Fibroblast of skin of left biceps (primary cell): ENCODE measurements around the gene PDGFRA.
"Not testable (repeated sequence)": the region's sequence is repeated elsewhere in the genome, so short reads cannot be mapped to it uniquely, and the experiment has no call there.

Source experiments
- DNase-seq, 2 experiments: peaks; one replicate each; pipeline ENCODE4 v3.0.0-alpha.2; 2013; ENCODE audit warnings: low read depth in 2 of 2

PDGFRA gene

DNA sequence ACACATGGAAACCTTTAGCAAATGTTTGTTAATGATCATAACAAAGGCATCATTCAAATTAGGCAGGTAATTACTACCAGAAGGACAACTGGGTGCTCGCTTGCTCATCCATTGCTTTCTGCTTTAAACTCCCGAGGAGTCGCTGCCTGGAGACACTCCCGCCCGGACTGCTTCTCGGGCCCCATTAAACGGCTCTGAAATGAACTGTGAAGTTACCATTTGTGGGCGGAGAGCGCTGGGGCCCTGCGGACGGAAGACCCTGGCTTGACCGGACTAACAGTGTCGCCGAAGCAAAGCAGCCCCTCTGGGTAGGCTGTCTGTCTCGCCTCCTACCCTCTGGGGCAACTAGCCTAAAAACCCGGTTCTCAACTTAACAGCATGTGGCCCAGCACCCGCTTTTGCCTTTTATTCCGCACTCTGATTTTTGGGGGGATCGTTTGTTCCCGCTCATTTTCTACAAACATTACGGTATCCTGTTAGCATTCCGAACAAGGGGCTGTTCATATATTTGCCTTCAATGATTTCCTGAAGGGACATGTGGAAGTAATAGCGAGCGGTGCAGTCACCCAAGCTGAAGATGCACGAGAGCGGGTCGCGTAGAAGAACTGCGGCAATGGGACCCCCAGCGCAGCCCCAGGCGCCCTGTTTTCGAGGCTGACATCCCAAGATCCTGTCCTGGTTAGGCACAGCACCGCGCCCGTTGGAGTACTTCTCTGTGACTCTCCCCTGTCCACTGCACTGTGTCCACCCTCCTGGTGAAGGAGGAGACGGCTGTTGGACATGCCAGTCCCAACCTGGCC, 1.6 kb upstream of the PDGFRA start:
- DNase-seq = peak; percentile 78

DNA sequence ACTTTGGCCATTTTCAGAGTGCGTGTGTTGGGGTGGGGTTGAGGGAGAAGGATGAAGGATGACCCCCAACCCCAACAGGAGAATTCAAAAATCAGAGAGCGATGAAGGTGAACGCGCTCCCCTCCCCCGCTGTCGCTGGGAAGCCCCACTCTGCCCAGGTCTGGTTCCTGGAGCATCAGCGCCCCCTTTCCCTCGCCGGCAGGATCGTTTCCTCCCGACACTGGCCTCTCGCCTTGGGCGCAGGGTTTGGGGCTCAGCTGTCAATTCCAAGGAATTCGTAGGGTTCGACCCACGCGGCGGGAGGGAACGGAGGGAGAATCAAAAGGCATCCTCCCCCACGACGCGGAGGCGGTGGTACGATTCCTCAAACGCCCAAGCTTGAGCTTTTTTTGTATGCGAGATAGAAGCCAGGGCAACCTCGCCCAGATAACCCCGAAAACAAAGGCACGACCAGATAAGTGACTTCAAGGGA, 1.0 kb upstream of the PDGFRA start:
- DNase-seq = peak; percentile 72 to 76

DNA sequence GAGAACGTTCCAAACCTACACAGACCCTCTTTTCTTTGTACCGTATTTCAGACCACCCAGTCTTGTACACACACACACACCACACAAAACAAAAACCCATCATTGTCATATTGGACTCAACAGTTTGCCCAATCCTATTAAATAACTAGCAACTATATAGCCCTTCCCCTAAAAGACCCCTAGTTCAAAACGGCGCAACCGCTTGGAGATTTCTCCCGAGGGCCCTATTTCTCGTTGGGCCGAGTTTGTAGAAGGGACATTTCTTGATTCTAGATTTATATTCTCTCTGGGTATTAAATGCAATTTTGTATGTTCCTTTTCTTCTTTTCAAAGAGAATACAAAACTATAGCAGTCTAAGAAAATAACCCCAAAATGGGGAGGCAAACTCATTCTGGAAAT, 547 bp upstream of the PDGFRA start:
- DNase-seq = no peak

DNA sequence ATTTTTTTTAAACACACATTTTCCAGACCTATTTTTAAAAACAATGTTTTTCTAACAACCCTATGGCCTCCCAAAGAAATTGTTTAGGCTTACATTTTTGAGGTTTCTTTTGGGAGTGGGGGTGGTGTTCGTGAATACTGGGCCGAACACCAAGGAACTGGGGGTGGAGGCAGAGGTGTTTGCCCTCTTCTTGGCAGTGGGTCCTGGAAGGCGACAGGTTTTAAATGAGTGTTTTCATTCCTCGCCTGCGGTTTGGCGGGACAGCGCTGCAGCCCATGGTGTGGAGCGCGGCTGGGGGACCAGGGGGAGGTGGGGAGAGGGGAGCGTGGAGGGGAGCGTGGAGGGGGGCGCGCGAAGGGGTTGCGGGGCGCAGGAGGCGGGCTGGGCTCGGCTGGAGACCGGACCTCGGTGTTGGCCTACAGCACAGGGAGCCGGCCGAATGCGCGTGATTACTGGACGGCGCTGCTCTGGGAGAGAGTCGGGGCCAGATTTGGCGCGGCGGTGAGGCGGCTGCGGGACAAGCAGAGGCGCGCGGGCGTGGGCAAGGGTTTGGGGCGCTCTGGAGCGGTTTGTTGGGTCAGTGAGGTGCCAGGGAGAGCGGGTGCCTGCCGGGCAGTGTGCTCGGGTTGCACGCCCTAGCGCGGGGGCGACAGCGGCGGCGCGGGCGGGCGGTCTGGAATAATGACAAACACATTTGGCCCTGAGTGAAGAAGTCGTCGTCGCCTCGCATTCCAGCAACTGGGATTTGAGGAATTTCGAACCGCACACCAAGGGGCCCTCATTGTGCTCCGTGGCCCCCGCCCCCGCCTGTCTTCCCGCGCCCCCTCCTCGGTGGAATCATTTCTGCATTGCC, 764 bp downstream of the PDGFRA start:
- no peak for DNase-seq

DNA sequence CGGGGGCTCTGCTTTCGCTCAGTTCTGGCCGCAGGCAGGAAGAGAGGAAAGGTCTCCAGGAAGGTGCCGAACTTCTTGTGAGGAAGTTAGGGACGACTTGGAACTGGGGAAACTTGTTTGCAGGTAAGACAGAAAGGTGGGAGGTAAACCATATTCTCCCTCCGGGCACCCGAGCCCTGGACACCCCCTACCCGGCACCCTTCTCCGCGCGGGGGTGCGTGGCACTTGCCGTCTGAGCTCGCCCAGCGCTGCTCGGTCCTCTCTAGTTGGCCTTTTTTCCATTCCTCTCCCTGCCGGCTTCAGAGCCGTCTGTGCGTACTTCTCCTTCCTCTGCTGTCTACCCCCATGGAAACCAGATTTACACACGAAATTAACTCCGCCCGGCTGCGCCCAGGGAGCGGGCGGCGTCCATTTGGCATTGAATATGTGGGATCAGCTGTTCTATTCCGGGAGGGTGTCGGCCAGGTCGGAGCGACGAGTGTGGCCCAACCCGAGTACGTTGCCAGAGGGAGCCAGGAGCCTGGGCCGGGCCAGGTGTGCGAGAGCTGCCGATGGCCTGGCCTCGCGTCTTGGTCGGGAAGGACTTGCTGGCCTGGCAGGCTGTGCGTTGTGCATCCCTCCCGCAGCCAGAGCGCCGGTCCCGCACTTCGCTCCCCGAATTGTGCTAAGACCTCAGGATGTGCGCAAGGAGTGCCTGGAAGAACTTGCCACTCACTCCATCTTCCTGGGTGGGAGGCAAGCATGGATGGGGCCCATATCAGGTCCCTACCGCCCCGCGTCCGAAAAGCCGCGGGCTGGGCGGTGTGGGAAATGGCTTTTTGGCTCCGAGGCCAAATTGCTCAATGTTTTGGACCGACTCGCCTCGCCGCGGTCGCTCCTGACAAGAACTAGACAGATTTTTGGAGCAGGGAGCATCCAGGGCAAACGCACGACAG, 1.7 kb downstream of the PDGFRA start:
- no peak for DNase-seq

DNA sequence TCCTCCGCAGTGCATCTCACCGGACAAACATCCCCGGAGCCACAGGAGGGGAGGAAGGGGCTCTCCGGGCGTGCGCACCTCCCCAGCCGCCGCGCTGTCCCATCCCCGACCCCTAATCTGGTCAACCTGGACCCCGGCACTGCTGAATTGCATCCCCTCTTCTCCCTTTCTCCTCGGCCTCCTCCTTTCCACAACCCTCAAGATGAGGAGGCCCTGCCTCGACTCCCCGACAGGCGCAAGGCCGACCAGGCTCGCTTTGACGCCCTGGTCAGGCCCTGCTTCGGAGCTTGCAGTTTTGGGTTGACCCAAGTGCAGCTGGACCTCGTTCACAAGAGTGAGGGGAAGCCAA, 2.3 kb downstream of the PDGFRA start:
- no peak for DNase-seq

DNA sequence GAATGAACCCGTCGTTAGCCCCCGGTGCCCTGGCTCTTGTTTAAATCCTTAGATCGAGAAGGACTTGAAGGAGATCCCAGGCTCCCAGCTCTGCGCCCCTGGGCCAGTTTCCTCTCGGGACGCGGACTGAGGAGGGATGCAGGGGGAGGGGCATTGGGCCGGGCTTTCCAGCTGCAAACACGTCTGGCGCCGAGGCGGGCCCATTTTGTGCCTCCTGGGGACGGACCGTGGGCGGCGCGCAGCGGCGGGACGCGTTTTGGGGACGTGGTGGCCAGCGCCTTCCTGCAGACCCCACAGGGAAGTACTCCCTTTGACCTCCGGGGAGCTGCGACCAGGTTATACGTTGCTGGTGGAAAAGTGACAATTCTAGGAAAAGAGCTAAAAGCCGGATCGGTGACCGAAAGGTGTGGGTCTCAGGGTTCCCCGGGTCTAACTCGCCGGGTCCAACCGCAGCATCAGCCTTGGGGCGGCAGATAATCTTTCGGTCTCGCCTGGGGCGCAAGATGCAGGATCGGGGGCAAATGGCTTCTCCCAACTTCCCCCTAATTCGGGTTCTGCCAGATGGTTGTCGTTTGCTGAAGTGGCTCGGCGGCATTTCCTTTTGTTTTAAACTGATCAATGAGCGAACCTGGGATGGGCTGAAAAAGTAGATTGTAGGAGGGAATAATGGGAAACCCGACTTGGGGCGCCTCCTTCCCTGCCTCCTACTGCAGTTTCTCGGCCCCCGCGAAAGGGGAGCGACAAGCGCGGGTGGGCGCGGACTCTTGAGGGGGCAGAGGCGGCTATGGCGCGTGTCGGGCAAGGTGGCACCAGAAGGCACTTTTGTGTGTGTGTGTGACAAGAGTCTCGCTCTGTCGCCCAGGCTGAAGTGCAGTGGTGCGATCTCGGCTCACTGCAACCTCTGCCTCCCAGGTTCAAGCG, 2.9 kb downstream of the PDGFRA start:
- DNase-seq = no peak

DNA sequence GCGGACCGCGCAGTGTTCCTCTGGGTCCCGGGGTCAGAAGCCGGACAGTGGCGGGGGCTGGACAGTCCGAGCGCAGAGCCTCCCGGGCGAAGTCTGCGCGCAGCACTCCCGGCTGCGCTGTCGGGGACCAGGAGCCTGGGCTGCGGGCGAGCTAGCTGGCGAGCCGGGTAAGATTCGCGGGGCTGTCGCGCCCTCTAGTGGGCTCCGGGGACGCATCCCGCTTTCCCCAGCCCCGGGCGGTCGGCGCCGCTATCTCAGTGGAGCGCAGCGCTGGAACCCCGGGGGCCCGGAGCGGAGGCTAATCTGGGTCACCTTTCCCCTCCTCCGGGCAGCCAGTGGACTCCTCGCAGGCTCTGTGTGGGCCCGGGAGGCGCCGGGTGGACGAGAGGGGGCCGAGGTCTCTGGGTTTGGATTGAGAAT, 4.2 kb downstream of the PDGFRA start:
- no peak for DNase-seq

DNA sequence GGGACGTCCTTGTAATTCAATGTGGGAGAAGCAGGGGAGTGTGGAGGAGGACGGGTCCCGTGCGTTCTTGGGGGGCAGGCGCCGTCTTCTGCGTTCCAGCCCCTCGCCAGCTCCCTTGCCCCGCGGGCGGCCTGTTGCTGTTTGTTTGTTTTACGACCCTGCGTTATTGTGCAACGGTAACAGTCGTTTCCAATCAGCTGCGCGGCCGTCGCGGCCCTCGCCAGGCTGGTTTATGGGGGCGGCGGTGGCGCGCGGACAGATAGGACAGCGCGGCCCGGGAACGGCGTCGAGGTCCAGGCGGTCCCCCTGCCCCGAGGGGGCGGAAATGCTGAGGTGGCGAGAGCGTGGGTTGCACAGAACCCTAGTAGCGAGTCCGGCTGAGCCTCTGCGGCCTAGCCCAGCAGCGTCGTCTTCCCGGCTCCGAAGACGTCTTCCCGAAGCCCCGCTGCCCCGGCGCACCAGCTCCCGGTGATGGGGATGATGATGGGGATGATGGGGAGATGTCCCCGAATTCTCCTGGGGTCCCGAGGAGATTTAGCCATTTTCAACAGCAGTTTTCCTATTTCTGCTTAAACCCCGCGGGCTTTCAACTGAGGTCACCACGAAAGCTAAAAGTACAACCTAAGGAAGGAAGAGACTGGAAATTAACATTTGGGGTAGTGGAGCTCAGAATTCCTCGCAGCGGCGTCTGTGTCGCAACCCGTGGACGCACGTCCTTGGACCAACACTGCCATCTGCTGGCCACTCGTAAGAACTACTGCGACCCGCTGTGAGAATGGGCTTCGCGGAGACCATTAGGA, 4.8 kb downstream of the PDGFRA start:
- DNase-seq = no peak

DNA sequence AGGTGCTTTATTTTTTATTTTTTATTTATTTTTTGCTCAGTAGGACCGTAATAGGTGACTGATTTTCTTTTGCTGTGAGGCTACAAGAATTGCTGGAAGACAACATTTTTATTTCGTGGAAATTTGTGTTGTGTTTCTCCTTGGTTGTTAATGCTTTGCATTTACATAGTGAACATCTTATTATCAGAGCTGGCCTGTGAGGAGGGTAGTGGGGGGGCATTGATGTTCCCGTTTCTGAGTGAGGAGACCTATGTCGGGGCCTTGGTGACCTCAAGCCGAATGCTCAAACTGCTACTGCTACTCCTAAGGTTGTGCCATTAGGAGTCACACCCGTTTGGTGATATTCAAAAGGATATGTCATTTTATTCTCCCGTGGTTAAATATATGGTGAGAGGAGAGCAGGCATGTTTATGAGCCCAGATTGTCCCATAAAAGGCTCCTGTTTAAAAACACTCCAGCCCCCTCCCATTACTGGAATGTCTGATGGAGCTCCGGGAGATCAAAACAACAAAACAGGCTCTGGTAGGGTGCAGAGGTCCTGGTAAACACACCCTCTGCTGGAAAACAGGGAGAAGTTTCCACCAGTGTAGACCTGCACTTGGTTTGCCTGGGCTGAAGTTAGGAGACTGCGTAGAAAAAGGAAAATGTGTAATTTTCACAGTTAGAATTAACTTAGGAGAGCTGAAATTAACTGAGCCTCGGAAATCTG, 5.6 kb downstream of the PDGFRA start:
- no peak for DNase-seq

DNA sequence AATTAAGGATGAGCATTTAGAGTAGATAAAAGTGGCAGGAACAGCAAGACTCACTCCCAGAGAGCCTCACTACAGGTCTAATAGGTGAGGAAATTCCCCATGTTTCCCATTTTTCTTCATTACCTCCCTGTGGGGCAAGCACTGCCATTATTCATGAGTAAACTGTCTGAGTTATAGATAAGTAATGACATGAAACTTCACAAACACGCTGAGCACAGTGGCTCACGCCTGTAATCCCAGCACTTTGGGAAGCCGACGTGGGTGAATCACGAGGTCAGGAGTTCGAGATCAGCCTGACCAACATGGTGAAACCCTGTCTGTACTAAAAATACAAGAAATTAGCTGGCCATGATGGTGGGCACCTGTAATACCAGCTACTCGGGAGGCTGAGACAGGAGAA, 7.2 kb downstream of the PDGFRA start:
- not testable (repeated sequence) for DNase-seq

DNA sequence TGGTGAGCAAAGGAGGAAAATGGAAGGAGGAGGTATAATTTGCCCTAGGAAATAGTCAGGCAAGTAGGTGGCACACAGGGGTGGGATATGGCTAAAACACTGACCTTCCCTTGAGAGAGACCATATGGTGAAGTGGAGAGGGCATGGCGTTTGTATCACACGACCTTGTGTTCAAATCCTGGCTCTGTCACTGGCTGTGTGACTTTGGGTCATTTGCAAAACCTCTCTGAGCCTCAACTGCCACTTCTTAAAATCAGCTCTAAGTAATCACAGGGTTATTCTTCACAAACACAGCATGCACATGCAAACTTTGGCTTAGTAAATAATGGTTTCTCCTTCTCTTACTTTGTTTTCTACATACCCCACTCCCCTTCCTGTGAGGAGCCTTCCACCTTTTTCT, 8.7 kb downstream of the PDGFRA start:
- DNase-seq = no peak

DNA sequence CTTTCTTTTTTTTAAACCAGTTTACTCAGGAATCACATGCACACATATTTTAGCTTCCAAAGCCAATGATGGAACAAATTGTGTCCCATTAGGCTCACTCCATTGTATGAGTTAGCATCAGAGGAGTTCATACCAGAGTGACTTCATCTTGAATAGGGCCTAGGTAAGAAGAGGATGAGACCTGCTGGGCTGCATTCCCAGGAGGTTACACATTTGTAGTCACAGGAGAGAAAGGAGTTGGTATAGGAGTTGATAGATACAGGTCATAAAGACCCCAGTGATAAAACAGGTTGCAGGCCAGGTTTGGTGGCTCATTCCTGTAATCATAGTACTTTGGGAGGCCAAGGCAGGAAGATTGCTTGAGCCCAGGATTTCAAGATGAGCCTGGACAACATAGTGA, 9.3 kb downstream of the PDGFRA start:
- DNase-seq = no peak

DNA sequence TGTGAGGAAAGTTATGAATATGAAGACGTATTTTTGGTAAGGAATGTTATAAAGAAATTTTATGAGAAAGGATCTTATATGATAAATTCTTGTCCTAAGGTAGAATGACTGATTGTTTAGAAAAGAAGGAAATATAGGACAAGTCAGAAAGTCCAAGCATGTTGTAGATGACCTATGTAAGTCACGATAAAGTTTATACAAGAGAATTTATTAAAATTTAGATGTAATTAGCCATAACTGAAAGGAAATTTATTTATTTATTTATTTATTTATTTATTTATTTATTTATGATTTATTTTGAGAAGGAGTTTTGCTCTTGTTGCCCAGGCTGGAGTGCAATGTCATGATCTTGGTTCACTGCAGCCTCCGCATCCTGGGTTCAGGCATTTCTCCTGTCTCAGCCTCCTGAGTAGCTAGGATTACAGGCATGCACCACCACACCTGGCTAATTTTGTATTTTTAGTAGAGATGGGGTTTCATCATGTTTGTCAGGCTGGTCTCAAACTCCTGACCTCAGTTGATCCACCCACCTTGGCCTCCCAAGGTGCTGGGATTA, 12.3 kb downstream of the PDGFRA start:
- not testable (repeated sequence) for DNase-seq

DNA sequence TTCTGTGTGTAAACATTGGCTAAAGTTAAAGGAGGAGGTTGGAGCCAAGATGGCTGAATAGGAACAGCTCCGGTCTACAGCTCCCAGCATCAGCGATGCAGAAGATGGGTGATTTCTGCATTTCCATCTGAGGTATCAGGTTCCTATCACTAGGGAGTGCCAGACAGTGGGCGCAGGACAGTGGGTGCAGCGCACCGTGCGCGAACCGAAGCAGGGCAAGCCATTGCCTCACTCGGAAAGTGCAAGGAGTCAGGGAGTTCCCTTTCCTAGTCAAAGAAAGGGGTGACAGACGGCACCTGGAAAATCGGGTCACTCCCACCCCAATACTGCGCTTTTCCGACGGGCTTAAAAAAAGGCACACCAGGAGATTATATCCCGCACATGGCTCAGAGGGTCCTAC, 14.4 kb downstream of the PDGFRA start:
- DNase-seq = not testable (repeated sequence)

DNA sequence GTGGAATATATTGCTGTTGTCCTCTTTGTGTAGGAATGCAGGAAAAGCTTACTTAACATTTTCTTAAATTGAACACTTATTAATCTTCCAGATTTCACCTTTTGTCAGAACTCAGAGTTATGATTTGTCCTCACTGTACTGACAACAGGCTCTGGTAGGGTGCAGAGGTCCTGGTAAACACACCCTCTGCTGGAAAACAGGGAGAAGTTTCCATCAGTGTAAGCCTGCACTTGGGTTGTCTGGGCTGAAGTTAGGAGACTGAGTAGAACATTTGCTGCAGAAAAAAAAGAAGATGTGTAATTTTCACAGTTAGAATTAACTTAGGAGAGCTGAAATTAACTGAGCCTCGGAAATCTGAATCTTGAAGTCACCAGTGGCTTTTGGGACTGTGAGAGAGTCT, 23.2 kb downstream of the PDGFRA start:
- DNase-seq = not testable (repeated sequence)

DNA sequence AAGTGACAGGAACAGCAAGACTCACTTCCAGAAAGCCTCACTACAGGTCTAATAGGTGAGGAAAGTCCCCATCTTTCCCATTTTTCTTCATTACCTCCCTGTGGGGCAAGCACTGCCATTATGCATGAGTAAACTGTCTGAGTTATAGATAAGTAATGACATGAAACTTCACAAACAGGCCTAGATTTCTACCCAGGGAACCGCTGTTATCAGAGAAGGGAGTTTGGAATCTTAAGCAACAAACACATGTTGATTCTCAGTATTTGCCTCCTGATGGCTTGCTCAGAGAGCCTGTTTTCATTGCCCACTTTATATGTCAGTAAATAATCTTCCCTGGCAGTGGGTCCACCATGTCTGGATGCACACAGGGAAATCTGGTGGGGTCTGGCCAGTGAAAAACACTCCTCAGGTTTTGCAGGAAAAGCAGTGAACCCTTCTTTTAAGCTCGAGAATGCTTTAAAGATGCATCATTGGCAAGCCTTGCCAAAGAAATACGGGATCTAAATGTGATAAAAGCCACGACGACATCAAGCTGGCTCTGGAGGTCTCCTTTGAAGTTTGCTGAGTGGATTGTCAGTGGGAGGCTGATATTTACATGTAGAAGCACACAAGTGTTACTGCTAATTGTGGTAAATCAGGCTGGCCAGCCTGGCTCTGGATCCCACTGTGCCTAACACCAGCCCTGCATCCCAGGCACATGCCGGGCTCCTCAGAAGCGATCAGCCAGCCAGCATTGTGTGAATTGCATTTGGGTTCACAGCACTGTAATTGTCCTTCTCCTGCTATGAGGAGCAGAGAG, 25.2 kb downstream of the PDGFRA start:
- DNase-seq = no peak

DNA sequence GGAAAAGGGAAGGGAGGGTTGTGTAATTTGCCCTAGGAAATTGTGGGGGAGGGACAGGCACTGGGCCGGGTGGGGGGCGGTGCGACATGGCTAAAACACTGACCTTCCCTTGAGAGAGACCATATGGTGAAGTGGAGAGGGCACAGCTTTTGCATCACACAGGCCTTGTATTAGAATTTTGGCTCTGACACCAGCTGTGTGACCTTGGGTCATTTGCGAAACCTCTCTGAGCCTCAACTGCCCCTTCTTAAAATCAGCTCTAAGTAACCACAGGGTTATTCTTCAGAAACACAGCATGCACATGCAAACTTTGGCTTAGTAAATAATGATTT, 25.8 kb downstream of the PDGFRA start:
- DNase-seq = no peak
